DMS53 treated with DMSO at 0.1 percent for 48 hours (cell line): ENCODE results near the gene ARHGEF40.
"Not testable (repeated sequence)": the region's sequence is repeated elsewhere in the genome, so short reads cannot be mapped to it uniquely, and the experiment has no call there.

ENCODE experiments used
- DNase-seq: peaks from one replicate; lab custom pipeline; 2025; ENCODE audit not compliant: unreplicated experiment; lab: John Stamatoyannopoulos, UW

The ARHGEF40 gene

GRCh38 chr14:21039585-21040369 lies 30.3 kb upstream of the ARHGEF40 start:
- peak; percentile 6 for DNase-seq

- DNase-seq = no peak
Measured at GRCh38 chr14:21040370-21040925, 29.7 kb upstream of the ARHGEF40 start.

GRCh38 chr14:21040941-21041340 lies 29.2 kb upstream of the ARHGEF40 start:
- DNase-seq = not testable (repeated sequence)

- no peak for DNase-seq
Measured at GRCh38 chr14:21041676-21042433, 28.2 kb upstream of the ARHGEF40 start, which contains the start of gene RNASE7. Gene RNASE7, plus strand, starts transcription at chr14:21042362. Its CDS starts 631 bp downstream, at chr14:21042993.

- DNase-seq = no peak
Measured at GRCh38 chr14:21042918-21043317, 27.2 kb upstream of the ARHGEF40 start.

- DNase-seq = no peak
Measured at GRCh38 chr14:21043387-21043973, 26.6 kb upstream of the ARHGEF40 start.

GRCh38 chr14:21043974-21044618 lies 26.0 kb upstream of the ARHGEF40 start:
- DNase-seq = no peak

GRCh38 chr14:21047378-21047781 lies 22.7 kb upstream of the ARHGEF40 start:
- no peak for DNase-seq

GRCh38 chr14:21048638-21049037 lies 21.5 kb upstream of the ARHGEF40 start:
- no peak for DNase-seq

GRCh38 chr14:21049271-21049673 lies 20.8 kb upstream of the ARHGEF40 start:
- no peak for DNase-seq

- no peak for DNase-seq
Measured at GRCh38 chr14:21050597-21050996, 19.5 kb upstream of the ARHGEF40 start.

- DNase-seq = no peak
Measured at GRCh38 chr14:21053184-21054122, 16.7 kb upstream of the ARHGEF40 start.

GRCh38 chr14:21054123-21054767 lies 15.9 kb upstream of the ARHGEF40 start:
- no peak for DNase-seq

- no peak for DNase-seq
Measured at GRCh38 chr14:21054768-21055145, 15.3 kb upstream of the ARHGEF40 start.

- no peak for DNase-seq
Measured at GRCh38 chr14:21055432-21056117, 14.5 kb upstream of the ARHGEF40 start.

- no peak for DNase-seq
Measured at GRCh38 chr14:21056520-21057163, 13.5 kb upstream of the ARHGEF40 start.

- no peak for DNase-seq
Measured at GRCh38 chr14:21057803-21058675, 12.1 kb upstream of the ARHGEF40 start, which contains the start of gene RNASE8. Gene RNASE8, plus strand, starts transcription at chr14:21057822. Its CDS starts 71 bp downstream, at chr14:21057893.
